ENCODE measurements around the gene SNTG2.

GRCh38 chr2:973129-973528 is 22.5 kb downstream of the SNTG2 start:
- TF ChIP-seq KDM4B (CRISPR knock-in tag; IDR thresholded peaks at IDR 0.05) (no peak), ATF1 (CRISPR knock-in tag; IDR thresholded peaks at IDR 0.05) (no peak), HNF1A (IDR thresholded peaks at IDR 0.05; ENCODE audit: low read depth) (no peak), HNF1A (CRISPR knock-in tag; IDR thresholded peaks at IDR 0.05; ENCODE audit: borderline replicate concordance) (no peak)
